ENCODE data around the gene C10orf95.

DNA sequence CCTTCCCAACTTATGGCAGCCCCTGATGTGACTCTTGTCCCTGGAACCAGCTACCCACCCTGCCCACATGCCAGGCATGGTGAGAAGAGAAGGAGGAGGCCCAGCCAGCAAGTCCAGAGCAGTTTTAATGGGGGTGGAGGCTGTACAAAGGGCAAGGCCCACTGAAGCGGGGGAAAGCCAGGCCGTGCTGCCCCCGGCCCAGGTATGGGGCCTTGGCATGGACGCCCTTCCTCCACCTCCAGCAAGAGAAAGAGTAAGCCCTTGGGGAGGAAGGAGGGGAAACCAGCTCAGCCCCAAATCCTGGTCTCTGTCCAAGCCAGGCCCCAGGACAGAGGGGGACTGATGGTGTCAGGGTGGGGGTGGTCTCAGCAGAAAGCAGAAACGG is 48.8 kb downstream of the C10orf95 start:
- no peak for TF ChIP-seq POLR2AphosphoS5 (IDR thresholded peaks at IDR 0.05)
- TF ChIP-seq, protein P1, sequence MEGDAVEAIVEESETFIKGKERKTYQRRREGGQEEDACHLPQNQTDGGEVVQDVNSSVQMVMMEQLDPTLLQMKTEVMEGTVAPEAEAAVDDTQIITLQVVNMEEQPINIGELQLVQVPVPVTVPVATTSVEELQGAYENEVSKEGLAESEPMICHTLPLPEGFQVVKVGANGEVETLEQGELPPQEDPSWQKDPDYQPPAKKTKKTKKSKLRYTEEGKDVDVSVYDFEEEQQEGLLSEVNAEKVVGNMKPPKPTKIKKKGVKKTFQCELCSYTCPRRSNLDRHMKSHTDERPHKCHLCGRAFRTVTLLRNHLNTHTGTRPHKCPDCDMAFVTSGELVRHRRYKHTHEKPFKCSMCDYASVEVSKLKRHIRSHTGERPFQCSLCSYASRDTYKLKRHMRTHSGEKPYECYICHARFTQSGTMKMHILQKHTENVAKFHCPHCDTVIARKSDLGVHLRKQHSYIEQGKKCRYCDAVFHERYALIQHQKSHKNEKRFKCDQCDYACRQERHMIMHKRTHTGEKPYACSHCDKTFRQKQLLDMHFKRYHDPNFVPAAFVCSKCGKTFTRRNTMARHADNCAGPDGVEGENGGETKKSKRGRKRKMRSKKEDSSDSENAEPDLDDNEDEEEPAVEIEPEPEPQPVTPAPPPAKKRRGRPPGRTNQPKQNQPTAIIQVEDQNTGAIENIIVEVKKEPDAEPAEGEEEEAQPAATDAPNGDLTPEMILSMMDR (IDR thresholded peaks at IDR 0.05), result no peak
- no peak for TF ChIP-seq EP300 (IDR thresholded peaks at IDR 0.05)
- TF ChIP-seq POLR2A (IDR thresholded peaks at IDR 0.05; ENCODE audit: low read depth), result no peak

Measured in esophagus muscularis mucosa (tissue), 4 donors.